ENCODE measurements around the gene TPPP2. TPM values are rescaled to one million over a fixed set of nuclear protein-coding genes. Genes with fewer than 3 reads are reported as not detected.

The TPPP2 gene
- total and polyA plus RNA-seq, 2 experiments from 2014 or later: 0.39 to 0.92 TPM

DNA sequence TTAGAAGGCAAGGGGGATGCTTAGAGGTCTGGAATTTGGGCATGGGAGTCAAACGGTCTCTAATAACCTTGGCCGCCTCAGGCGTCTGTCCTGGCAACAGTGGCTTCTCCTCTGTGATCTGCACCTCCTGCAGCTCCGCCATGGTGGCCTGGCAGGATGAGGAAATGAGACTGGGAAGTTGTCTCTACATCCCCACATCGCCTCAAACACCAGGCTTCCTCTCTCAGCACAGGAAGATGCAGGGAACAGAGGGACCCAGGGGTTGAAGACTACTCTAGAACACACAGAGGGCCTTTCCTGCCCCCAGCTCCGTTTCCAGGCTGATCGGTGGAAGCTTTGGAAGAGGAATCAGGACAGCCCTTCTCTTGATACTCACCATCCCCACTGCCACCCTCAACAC, 6.8 kb upstream of the TPPP2 start:
- no peak for TF ChIP-seq CTCF (IDR thresholded peaks at IDR 0.05; ENCODE audit: low read depth, low read length)
- H3K27ac ChIP-seq: no peak overlapping the region

GRCh38 chr14:21023817-21024584, 6.0 kb upstream of the TPPP2 start:
- Histone ChIP-seq H3K27ac (peak overlapping the region; percentile 92), H3K4me1 (ENCODE audit: low read depth) (peaks cover 35% of the 10 kb centered on the region), H3K4me3 (peak overlapping the region; percentile 65), H3K27me3 (no peaks in the 10 kb centered on the region), H3K9me3 (ENCODE audit: low read depth) (no peaks in the 10 kb centered on the region), H3K36me3 (peaks cover 18% of the 10 kb centered on the region)
- no peak for TF ChIP-seq CTCF (IDR thresholded peaks at IDR 0.05; ENCODE audit: low read depth, low read length)
- no peak for DNase-seq (ENCODE audit: low read depth in 1 of 2, low spot score in 1 of 2)

More for the DNA sequence above, 6.8 kb upstream of the TPPP2 start:
- H3K27me3 ChIP-seq: no peaks in the 10 kb centered on the region
- no peak for DNase-seq (ENCODE audit: low read depth in 1 of 2, low spot score in 1 of 2)
- H3K9me3 ChIP-seq (ENCODE audit: low read depth): no peaks in the 10 kb centered on the region
- peak overlapping the region; percentile 65 for H3K4me3 ChIP-seq
- H3K36me3 ChIP-seq: peaks cover 23% of the 10 kb centered on the region
- H3K4me1 ChIP-seq (ENCODE audit: low read depth): peaks cover 35% of the 10 kb centered on the region

- peak within 1 kb of the TSS; percentile 65 for H3K4me3 ChIP-seq
- no peaks in the 10 kb centered on the region for H3K9me3 ChIP-seq (ENCODE audit: low read depth)
- no peak for TF ChIP-seq CTCF (IDR thresholded peaks at IDR 0.05; ENCODE audit: low read depth, low read length)
- peak; percentile 75 to 96 for DNase-seq (ENCODE audit: low read depth in 1 of 2, low spot score in 1 of 2)
- peak within 1 kb of the TSS; percentile 92 for H3K27ac ChIP-seq
- H3K27me3 ChIP-seq: no peaks in the 10 kb centered on the region
- peaks cover 10% of the 10 kb centered on the region for H3K36me3 ChIP-seq
- peaks cover 35% of the 10 kb centered on the region for H3K4me1 ChIP-seq (ENCODE audit: low read depth)
Observed at GRCh38 chr14:21024585-21025370, 5.2 kb upstream of the TPPP2 start, which contains the start of gene NDRG2. Gene NDRG2, minus strand, starts transcription at chr14:21025061. Its CDS starts 1,746 bp downstream, at chr14:21023315.

DNA sequence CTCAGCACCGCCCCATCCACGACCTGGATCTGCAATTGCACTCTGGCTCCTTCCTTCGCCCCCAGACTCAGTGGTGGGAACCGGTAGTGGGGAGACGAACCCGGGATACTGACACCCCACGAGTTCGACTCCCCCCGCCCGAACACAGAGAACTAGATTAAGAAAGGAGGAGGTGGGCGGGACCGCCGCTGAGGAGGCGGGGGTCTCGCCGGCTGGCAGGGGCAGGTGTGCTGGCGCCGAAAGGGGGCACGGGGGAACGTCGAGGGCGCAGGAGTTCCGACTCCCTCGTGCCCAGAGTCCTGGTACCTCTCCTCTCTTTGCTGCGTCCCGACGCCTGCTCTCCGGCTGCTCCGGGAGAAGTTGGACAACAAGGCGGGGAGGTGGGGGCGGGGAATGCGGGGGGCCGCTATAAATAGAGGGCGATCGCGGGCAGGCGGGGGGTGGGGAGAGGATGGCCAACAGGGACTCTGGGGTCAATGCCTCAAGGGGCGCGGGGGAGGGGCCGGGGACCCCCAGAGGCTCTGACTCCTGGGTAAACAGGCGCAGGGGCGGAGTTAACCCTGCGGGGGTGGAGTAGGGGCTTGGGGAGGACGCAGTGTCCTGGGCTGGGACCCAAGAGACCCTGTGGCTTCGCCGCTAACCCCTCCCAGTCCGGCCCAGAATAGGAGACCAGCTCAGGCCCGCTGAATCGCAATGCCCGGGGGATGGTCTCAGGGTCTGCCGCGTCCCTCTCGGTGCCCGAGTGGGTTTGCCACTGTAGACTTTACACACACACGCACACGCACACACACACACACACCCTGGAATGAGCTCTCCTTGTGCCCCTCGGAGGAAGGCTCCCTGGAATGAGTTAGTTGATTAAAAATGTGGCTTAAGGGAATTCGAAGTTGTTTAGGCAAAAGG, 4.4 kb upstream of the TPPP2 start:
- H3K36me3 ChIP-seq: peaks cover 9% of the 10 kb centered on the region
- peak overlapping the region; percentile 92 for H3K27ac ChIP-seq
- H3K27me3 ChIP-seq: no peaks in the 10 kb centered on the region
- peak; percentile 59 to 91 for DNase-seq (ENCODE audit: low read depth in 1 of 2, low spot score in 1 of 2)
- peaks cover 35% of the 10 kb centered on the region for H3K4me1 ChIP-seq (ENCODE audit: low read depth)
- no peaks in the 10 kb centered on the region for H3K9me3 ChIP-seq (ENCODE audit: low read depth)
- peak overlapping the region; percentile 65 for H3K4me3 ChIP-seq
- TF ChIP-seq CTCF (IDR thresholded peaks at IDR 0.05; ENCODE audit: low read depth, low read length): no peak

Measured in cardiac muscle cell (in vitro differentiated cells and primary cell).